Activated naive CD8-positive, alpha-beta T cell (primary cell): Measurements from ENCODE around the gene SHISA6.
"Not testable (repeated sequence)": the region's sequence is repeated elsewhere in the genome, so short reads cannot be mapped to it uniquely, and the experiment has no call there.

Experiments
- H3K27ac Mint-ChIP-seq: one replicate; pipeline ENCODE4 v1.8.0; 2021; ENCODE audit warnings: mixed read lengths
- H3K27me3 Mint-ChIP-seq: one replicate; pipeline ENCODE4 v1.8.0; 2021; ENCODE audit warnings: mixed read lengths
- H3K36me3 Mint-ChIP-seq: one replicate; pipeline ENCODE4 v1.8.0; 2021; ENCODE audit warnings: mixed read lengths
- H3K4me1 Mint-ChIP-seq: one replicate; pipeline ENCODE4 v1.8.0; 2021; ENCODE audit warnings: low read depth, mixed read lengths
- H3K4me3 Mint-ChIP-seq: one replicate; pipeline ENCODE4 v1.8.0; 2021; ENCODE audit warnings: mild to moderate bottlenecking, mixed read lengths
- H3K9me3 Mint-ChIP-seq: one replicate; pipeline ENCODE4 v1.8.0; 2021; ENCODE audit warnings: low read depth, mixed read lengths

SHISA6 gene

DNA sequence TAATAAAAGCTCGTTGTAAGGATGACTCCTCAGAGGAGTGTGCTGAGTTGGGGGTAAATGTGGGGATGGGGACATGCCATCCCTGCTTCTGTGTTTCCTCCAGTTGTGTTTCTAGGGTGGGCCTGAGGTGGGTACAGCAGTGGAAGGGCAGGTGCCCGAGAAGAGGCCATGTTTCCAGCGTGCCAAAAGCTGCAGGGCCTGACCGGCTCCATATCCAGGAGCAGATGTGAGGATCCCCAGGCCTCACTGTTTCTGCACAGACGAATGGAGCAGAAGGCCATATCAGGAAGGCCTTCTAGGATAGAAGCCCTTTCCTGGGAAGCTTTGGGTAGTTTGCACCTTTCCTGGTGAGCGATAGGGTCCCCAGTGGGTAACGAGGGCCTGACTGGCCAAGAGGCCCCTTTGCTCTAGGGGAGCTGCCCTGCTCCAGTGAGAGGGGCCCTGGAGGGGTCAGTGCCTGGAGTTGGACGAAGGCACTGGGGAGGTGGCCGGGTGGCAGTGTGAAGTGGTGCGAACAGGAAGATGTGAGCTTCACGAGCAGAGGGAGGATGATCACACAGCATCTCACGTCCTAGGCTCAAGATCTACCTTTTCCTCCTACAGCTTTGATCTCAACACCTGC, 62.9 kb downstream of the SHISA6 start:
- no peak overlapping the region for H3K27ac Mint-ChIP-seq
- H3K9me3 Mint-ChIP-seq = no peaks in the 10 kb centered on the region
- H3K4me3 Mint-ChIP-seq = no peak overlapping the region
- no peaks in the 10 kb centered on the region for H3K4me1 Mint-ChIP-seq
- H3K27me3 Mint-ChIP-seq = no peaks in the 10 kb centered on the region
- no peaks in the 10 kb centered on the region for H3K36me3 Mint-ChIP-seq

DNA sequence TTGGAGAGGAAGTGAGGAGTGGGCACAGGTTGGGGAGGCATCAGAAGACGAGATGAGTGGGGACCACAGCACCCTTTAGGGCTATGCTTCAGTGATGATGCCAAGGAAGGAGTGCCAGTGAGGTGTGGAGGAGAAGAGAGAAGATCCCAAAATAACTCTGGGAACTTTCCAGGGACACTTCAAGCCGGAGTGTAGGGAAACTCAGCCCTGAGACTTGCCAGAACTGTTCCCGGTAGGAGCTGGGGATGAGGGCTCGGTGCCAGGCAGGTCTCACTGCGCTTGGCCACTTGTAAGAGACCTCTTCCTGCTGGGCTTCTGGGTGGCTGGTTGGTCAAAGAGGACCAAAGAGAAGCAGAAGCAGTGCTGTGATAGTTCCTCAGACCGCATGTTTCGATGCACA, 63.6 kb downstream of the SHISA6 start:
- Mint-ChIP-seq H3K27ac (no peak overlapping the region), H3K4me3 (no peak overlapping the region), H3K4me1 (no peaks in the 10 kb centered on the region), H3K36me3 (no peaks in the 10 kb centered on the region), H3K9me3 (no peaks in the 10 kb centered on the region), H3K27me3 (no peaks in the 10 kb centered on the region)

DNA sequence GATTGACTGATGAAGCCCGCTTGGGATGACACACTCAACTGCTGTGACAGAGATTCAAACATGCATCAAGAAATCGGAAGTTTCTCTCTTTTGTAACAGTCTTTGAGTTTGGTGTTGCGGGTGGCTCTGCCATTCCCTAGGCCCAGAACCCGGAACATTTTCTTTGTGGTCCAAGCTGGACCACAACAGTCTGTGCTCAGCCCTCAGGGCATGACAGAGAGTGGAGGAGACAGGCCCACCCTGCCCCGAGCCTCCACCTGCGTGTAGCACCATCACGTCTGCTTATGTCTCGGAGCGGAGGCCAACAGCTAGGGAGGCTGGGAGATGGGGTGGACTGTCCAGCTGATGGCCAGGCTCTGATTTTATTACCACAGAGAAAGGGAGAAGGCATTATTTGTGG, 64.5 kb downstream of the SHISA6 start:
- Mint-ChIP-seq H3K27ac (peak overlapping the region; percentile 51), H3K9me3 (peaks cover 5% of the 10 kb centered on the region), H3K27me3 (peaks cover 3% of the 10 kb centered on the region), H3K4me1 (no peaks in the 10 kb centered on the region), H3K36me3 (no peaks in the 10 kb centered on the region), H3K4me3 (no peak overlapping the region)

DNA sequence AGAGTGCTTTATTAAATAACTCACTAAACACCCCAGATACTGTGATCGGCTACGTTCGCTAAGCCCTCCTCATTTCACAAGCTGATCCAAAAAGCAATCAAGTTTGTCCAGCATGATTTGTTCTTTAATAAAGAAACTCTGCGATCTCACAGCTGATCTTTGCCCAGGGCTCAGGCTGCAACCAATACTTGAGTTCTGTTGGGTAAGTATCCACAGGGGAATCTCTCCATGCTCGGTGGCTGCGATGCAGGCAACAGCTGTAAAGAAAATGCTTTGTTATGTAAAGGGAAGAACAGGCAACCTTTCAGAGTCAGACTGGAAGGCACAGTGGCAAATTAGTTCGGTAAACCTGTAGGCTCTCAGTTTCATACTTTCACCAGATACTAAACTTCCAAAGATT, 67.5 kb downstream of the SHISA6 start:
- H3K9me3 Mint-ChIP-seq = peaks cover 5% of the 10 kb centered on the region
- no peaks in the 10 kb centered on the region for H3K4me1 Mint-ChIP-seq
- peaks cover 3% of the 10 kb centered on the region for H3K27me3 Mint-ChIP-seq
- no peak overlapping the region for H3K27ac Mint-ChIP-seq
- no peak overlapping the region for H3K4me3 Mint-ChIP-seq
- H3K36me3 Mint-ChIP-seq = no peaks in the 10 kb centered on the region

DNA sequence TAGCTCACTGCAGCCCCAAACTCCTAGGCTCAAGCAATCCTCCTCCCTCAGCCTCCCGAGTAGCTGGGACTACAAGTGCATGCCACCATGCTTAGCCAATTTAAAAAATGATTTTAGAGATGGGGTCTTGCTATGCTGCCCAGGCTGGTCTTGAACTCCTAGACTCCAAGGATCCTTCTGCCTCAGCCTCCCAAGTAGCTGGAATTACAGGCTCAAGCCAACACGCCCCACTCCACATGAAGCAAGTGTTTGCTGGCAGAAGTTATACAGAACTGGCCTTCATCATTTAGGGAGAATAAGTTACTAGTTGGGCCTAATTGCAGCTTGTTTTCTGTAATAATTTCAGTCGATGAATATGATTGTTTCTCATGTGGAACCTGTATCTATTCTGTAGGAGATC, 68.0 kb downstream of the SHISA6 start:
- H3K27ac Mint-ChIP-seq = no peak overlapping the region
- H3K27me3 Mint-ChIP-seq = peaks cover 3% of the 10 kb centered on the region
- peaks cover 5% of the 10 kb centered on the region for H3K9me3 Mint-ChIP-seq
- no peaks in the 10 kb centered on the region for H3K4me1 Mint-ChIP-seq
- no peak overlapping the region for H3K4me3 Mint-ChIP-seq
- H3K36me3 Mint-ChIP-seq = no peaks in the 10 kb centered on the region

DNA sequence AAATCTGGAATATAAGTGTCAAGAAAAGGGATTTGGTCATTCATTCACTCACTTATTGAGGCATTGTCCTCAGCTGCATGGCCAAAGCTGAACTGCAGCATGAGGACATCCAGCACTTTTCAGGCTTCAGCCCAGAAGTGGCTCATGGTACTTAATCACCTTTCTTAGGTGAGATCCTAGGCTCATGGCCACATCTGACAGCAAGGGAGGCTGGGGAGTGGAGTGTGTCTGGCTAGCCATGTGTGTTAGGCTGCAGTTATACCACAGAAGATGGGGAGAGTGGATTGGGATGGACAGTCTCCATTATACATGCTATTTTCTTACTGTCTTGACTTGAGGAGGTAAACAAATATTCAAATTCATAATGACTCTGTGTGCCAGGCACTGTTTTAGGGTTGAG, 68.8 kb downstream of the SHISA6 start:
- Mint-ChIP-seq H3K27ac (no peak overlapping the region), H3K9me3 (peaks cover 5% of the 10 kb centered on the region), H3K36me3 (no peaks in the 10 kb centered on the region), H3K27me3 (peaks cover 3% of the 10 kb centered on the region), H3K4me3 (no peak overlapping the region), H3K4me1 (no peaks in the 10 kb centered on the region)

DNA sequence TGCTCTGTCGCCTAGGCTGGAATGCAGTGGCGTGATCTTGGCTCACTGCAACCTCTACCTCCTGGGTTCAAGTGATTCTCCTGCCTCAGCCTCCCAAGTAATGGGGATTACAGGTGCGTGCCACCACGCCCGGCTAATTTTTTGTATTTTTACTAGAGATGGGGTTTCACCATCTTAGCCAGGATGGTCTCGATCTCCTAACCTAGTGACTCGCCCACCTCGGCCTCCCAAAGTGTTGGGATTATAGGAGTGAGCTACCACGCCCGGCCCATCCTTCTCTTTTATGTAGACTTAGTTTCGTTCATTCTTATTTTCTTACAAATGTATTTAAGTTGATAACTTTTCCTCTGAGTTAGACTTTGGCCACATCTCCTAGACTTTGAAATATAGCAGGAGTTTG, 75.4 kb downstream of the SHISA6 start:
- not testable (repeated sequence) for H3K36me3 Mint-ChIP-seq, H3K9me3 Mint-ChIP-seq, H3K4me3 Mint-ChIP-seq

DNA sequence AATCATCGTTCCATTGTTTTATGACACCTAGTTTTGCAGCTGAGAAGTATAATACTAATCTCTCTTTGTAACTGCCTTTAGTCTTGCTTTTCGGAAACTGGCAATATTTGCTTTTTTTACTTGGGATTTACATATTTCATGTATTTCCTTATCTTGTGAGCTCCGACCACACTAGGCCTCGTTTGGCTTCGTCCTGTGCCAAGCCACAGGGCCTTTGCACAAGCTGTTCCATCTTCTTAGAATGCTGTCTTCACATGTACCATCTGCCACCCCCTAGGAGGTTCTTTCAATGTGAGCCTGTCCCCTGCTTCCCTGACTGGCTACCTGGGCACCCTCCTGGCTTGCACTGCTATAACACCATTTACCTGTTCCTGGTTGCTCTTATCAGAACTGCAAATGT, 77.2 kb downstream of the SHISA6 start:
- H3K27ac Mint-ChIP-seq = no peak overlapping the region
- peaks cover 9% of the 10 kb centered on the region for H3K27me3 Mint-ChIP-seq
- no peaks in the 10 kb centered on the region for H3K4me1 Mint-ChIP-seq
- no peaks in the 10 kb centered on the region for H3K36me3 Mint-ChIP-seq
- H3K9me3 Mint-ChIP-seq = no peaks in the 10 kb centered on the region
- no peak overlapping the region for H3K4me3 Mint-ChIP-seq

More for the DNA sequence above, 75.4 kb downstream of the SHISA6 start:
- not testable (repeated sequence) for H3K27me3 Mint-ChIP-seq, H3K4me1 Mint-ChIP-seq, H3K27ac Mint-ChIP-seq

DNA sequence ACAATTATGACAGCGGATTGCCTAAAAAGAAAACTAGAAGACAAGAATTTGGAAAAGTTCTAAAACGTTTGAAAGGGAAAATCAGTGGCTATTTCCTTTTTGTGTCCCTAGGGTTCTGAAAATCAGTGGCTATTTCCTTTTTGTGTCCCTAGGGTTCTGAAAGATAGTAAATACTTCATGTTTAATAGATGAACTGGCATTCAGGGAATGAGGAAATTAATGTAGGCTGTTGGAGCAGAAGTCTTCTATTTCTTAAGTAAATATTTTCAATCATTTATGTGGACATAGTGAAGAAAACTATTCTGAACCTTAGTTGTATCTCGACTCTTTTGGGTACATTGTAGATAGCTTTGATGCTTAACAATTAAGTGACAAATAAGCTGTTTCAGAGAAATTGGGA, 78.9 kb downstream of the SHISA6 start:
- Mint-ChIP-seq H3K27me3 (peaks cover 9% of the 10 kb centered on the region), H3K9me3 (peaks cover 3% of the 10 kb centered on the region), H3K36me3 (no peaks in the 10 kb centered on the region), H3K4me3 (no peak overlapping the region), H3K27ac (no peak overlapping the region), H3K4me1 (no peaks in the 10 kb centered on the region)

DNA sequence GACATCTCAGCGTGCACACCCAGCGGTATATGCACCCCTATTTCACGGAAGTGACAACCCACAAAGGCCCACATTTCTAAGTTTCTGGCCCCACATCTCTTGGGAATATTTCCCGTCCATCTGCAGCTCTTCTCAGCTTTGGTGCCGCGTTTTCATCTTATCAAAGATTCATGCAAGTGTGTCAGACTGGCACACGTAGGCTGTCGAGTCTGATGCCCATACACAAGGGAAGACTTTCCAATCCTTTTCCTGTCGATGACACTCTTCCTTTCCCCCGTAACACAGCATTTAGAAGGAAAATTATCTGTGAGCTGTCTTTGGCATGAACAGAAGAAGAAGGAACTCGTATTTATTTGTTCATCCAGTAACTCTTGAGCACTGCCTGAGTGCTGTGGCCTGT, 83.0 kb downstream of the SHISA6 start:
- Mint-ChIP-seq H3K9me3 (peaks cover 3% of the 10 kb centered on the region), H3K27me3 (peaks cover 5% of the 10 kb centered on the region), H3K4me3 (no peak overlapping the region), H3K4me1 (no peaks in the 10 kb centered on the region), H3K27ac (no peak overlapping the region), H3K36me3 (no peaks in the 10 kb centered on the region)

DNA sequence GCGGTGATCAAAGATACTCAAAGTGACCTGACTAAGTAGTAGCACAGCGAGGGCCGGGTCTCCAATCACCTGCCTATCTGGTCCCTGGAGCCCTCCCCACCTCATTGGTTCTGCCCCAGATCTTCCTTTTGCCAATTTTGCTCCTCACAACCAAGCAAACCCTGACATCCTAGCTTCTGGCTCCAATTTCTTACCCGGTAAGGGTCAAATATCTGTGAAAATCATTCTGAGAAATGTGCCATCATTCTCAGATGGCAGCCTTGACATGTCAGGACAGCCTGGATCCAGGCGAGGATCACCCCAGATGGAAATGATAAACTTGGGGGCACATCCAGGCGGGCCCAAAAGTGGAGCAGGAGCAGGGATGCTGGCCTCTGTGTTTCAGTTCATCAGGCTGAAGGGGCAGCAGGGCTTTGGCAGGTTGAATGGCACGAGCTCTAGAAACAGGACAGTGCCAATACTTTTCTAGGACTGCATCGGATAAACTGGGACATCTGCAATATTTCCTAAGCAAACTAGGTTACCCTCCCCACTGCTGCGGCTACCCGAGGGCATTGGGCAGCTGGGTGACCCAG, 83.9 kb downstream of the SHISA6 start:
- Mint-ChIP-seq H3K36me3 (no peaks in the 10 kb centered on the region), H3K9me3 (peaks cover 3% of the 10 kb centered on the region), H3K4me1 (no peaks in the 10 kb centered on the region), H3K27ac (no peak overlapping the region), H3K27me3 (peaks cover 2% of the 10 kb centered on the region), H3K4me3 (no peak overlapping the region)

DNA sequence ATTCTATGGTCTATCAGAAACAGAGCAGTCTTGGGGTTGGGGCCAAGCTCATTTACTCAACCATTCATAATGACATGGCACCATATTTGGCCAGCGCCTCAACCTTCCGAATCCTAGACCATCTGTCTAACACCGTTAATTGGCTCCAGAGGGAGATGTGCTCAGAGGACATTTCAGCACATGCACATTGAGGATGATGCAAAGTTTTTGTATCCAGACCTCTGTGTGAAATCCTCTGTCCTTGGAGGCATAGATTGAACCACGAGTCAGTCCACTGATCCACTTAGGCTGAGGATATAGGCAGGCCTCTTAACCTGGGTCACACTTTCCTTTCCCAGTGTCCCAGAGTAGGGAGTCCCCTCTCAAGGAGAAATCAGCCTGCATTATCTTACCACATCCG, 85.5 kb downstream of the SHISA6 start:
- Mint-ChIP-seq H3K27ac (no peak overlapping the region), H3K4me3 (no peak overlapping the region), H3K4me1 (no peaks in the 10 kb centered on the region), H3K36me3 (no peaks in the 10 kb centered on the region), H3K9me3 (peaks cover 3% of the 10 kb centered on the region), H3K27me3 (no peaks in the 10 kb centered on the region)

DNA sequence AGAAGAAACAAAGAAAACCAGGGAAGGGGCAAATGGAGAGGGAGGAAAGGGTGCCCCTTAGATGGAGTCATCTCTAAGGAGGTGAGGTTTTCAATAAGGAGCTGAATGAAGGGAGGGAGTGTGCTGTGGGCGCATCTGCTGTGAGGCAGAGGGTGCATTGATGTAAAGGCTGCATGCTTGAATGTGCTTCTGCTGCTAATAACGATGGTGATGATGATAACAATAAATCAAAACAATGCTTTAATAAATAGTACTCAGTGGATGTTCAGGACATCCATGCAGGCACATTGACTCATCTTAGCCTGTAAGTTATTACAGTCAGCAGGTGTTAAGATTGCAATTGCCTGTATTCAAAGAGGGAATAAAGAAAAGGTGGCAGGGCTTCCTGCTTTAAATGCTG, 87.8 kb downstream of the SHISA6 start:
- H3K4me3 Mint-ChIP-seq = no peak overlapping the region
- H3K36me3 Mint-ChIP-seq = no peaks in the 10 kb centered on the region
- H3K27me3 Mint-ChIP-seq = no peaks in the 10 kb centered on the region
- H3K9me3 Mint-ChIP-seq = peaks cover 3% of the 10 kb centered on the region
- H3K27ac Mint-ChIP-seq = no peak overlapping the region
- H3K4me1 Mint-ChIP-seq = no peaks in the 10 kb centered on the region

DNA sequence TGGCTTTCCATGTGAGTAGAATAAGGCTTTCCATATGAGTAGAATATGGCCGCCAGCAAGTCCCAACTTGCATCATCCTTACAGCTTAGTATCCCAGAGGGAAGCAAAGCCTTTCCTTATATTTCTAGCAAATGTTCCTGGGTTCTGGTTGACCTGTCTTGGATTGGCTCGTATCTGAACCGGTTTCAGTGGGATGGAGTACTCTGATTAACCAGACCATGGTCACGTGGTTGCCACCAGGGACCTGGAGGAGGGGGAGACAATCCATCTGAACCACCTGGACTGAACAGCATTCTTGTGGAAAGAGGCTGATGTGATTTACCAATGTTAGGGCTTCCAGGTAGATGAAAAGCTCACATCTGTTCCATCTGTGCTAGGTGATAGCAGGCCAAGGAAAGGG, 89.0 kb downstream of the SHISA6 start:
- no peaks in the 10 kb centered on the region for H3K36me3 Mint-ChIP-seq
- no peaks in the 10 kb centered on the region for H3K4me1 Mint-ChIP-seq
- H3K9me3 Mint-ChIP-seq = no peaks in the 10 kb centered on the region
- H3K4me3 Mint-ChIP-seq = no peak overlapping the region
- H3K27ac Mint-ChIP-seq = no peak overlapping the region
- no peaks in the 10 kb centered on the region for H3K27me3 Mint-ChIP-seq

DNA sequence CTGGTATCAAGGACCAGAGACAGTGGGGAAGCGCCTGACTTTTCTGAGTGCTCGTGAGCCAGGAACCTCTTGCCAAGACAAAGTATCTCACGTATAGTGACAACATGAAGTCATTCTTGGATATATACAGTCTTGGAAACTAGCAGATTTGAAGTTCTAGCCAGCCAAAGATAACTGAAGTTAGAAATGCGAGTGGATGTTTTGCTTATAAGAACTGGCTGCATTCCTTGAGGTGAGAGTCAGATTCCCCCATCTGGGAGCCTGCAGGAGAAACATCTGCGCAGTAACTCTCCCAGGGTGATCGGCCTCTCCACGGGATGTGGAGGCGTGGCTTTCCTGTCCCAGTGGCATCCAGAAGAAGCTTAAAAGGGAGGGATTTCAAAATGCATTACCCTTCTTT, 89.8 kb downstream of the SHISA6 start:
- Mint-ChIP-seq H3K9me3 (no peaks in the 10 kb centered on the region), H3K4me1 (no peaks in the 10 kb centered on the region), H3K27me3 (no peaks in the 10 kb centered on the region), H3K27ac (no peak overlapping the region), H3K36me3 (no peaks in the 10 kb centered on the region), H3K4me3 (no peak overlapping the region)
